ENCODE data around the gene PRR33. TPM values are rescaled to one million over a fixed set of nuclear protein-coding genes. Genes with fewer than 3 reads are reported as not detected.

Gene PRR33
- total RNA-seq, 1 experiment from 2014 or later, result not detected

- ATAC-seq (no peak; the same call in 1 of the 2 replicates), DNase-seq (ENCODE audit: low read depth, low spot score) (no peak)
- peak overlapping the region; percentile 20; the same call in 1 of the 2 replicates for H3K27ac ChIP-seq (ENCODE audit: low read length)
- no TSS peak for BruUV-seq (replicated peaks)
- no peaks in the 10 kb centered on the region for H3K36me3 ChIP-seq (ENCODE audit: control insufficient read depth, insufficient read depth, low read length)
- ChIA-PET CTCF (no interaction called here), POLR2A (no interaction called here)
- H3K4me3 ChIP-seq (ENCODE audit: low read depth in 2 of 2, low read length in 2 of 2), result no peak overlapping the region
- H3K27me3 ChIP-seq (ENCODE audit: control insufficient read depth, insufficient read depth, low read length), result no peaks in the 10 kb centered on the region
- intact Hi-C loops (cut with micrococcal nuclease; ENCODE audit: unreplicated experiment) (no loop called here), in situ Hi-C loops (cut with HindIII; ENCODE audit: low pct_unique_long_range_greater_than_20kb, low sequenced_read_pairs) (no loop called here)
- H3K9me3 ChIP-seq (ENCODE audit: control insufficient read depth, insufficient read depth, low read depth, low read length), result no peaks in the 10 kb centered on the region
- peaks cover 13% of the 10 kb centered on the region for H3K4me1 ChIP-seq (ENCODE audit: control insufficient read depth, insufficient read depth, low read length)
- TF ChIP-seq REST (IDR thresholded peaks at IDR 0.05; ENCODE audit: insufficient read depth in 1 of 2, low read depth in 2 of 2, low read length in 1 of 2) (no peak), SIN3A (IDR thresholded peaks at IDR 0.05; ENCODE audit: borderline replicate concordance, insufficient read depth, low read depth, low read length) (no peak), TCF7L2 (IDR thresholded peaks at IDR 0.05; ENCODE audit: low read depth, low read length) (no peak), CTCF (IDR thresholded peaks at IDR 0.05) (no peak), POLR2AphosphoS5 (IDR thresholded peaks at IDR 0.05; ENCODE audit: low read depth, low read length) (no peak)
These were observed 11.6 kb downstream of the PRR33 start for GRCh38 chr11:1879941-1880720.

GRCh38 chr11:1879342-1879940 is 12.3 kb downstream of the PRR33 start:
- ChIA-PET CTCF (no interaction called here), POLR2A (no interaction called here)
- no TSS peak for BruUV-seq (replicated peaks)
- intact Hi-C loops (cut with micrococcal nuclease; ENCODE audit: unreplicated experiment) (no loop called here), in situ Hi-C loops (cut with HindIII; ENCODE audit: low pct_unique_long_range_greater_than_20kb, low sequenced_read_pairs) (no loop called here)
- Histone ChIP-seq H3K27me3 (ENCODE audit: control insufficient read depth, insufficient read depth, low read length) (no peaks in the 10 kb centered on the region), H3K4me3 (ENCODE audit: low read depth in 2 of 2, low read length in 2 of 2) (no peak overlapping the region), H3K9me3 (ENCODE audit: control insufficient read depth, insufficient read depth, low read depth, low read length) (no peaks in the 10 kb centered on the region), H3K27ac (ENCODE audit: low read length) (no peak overlapping the region), H3K4me1 (ENCODE audit: control insufficient read depth, insufficient read depth, low read length) (peaks cover 20% of the 10 kb centered on the region), H3K36me3 (ENCODE audit: control insufficient read depth, insufficient read depth, low read length) (no peaks in the 10 kb centered on the region)
- DNase-seq (ENCODE audit: low read depth, low spot score) (no peak), ATAC-seq (no peak)
- no peak for TF ChIP-seq SIN3A (IDR thresholded peaks at IDR 0.05; ENCODE audit: borderline replicate concordance, insufficient read depth, low read depth, low read length)
- no peak for TF ChIP-seq TCF7L2 (IDR thresholded peaks at IDR 0.05; ENCODE audit: low read depth, low read length)
- no peak for TF ChIP-seq CTCF (IDR thresholded peaks at IDR 0.05)
- TF ChIP-seq POLR2AphosphoS5 (IDR thresholded peaks at IDR 0.05; ENCODE audit: low read depth, low read length), result no peak

Measured in Panc1 (cell line).